HG03064 (cell line): ENCODE results near the gene DMWD.
"Not testable (repeated sequence)": the region's sequence is repeated elsewhere in the genome, so short reads cannot be mapped to it uniquely, and the experiment has no call there.

ENCODE experiments used
- ATAC-seq: cut with Tn5 transposase; IDR thresholded peaks from one replicate; pipeline ENCODE4 v1.9.1; 2021; ENCODE audit warnings: low read depth; ENCODE audit not compliant: unreplicated experiment

The DMWD gene

GRCh38 chr19:45757695-45758094 is 35.0 kb downstream of the DMWD start:
- ATAC-seq: no peak

DNA sequence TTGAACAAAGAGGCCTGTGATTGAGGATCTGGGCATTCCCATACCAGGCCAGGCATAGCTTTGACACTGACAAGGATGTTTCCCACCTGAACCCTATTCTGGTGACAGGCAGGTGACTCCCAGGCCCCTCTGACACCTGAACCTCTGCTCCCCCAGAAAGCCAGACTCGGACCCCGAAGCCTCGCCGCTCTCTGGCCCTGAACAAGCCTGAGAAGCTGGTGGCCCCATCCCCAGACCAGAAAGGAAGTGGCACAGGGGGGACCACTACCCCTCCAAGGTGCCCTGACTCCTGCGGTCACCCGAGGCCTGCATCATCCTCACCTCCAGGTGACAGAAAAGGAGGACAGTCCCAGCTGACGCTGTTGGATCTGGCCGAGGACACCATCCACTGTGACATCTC is 38.3 kb downstream of the DMWD start:
- ATAC-seq: no peak

GRCh38 chr19:45753548-45753947 is 39.1 kb downstream of the DMWD start:
- no peak for ATAC-seq

DNA sequence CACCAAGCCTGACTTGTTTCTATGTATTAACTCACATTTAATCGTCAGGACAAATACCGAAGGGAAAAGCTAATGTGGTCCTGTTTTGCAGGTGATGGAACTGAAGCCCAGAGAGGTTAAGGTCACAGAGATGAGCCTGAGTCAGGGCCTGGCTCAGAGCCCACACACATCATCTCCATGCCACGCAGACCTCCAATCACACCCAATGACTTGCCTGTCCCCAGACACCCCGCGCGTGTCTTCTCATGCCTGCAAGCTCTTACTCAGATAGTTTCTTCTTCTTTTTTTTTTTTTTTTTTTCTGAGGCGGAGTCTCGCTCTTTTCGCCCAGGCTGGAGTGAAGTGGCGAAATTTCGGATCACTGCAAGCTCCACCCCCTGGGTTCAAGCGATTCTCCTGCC is 40.0 kb downstream of the DMWD start:
- no peak for ATAC-seq

GRCh38 chr19:45751483-45751882 is 41.2 kb downstream of the DMWD start:
- ATAC-seq: not testable (repeated sequence)

- no peak for ATAC-seq
Observed at GRCh38 chr19:45747513-45747912, 45.1 kb downstream of the DMWD start.

- no peak for ATAC-seq
Observed at GRCh38 chr19:45746866-45747265, 45.8 kb downstream of the DMWD start.

DNA sequence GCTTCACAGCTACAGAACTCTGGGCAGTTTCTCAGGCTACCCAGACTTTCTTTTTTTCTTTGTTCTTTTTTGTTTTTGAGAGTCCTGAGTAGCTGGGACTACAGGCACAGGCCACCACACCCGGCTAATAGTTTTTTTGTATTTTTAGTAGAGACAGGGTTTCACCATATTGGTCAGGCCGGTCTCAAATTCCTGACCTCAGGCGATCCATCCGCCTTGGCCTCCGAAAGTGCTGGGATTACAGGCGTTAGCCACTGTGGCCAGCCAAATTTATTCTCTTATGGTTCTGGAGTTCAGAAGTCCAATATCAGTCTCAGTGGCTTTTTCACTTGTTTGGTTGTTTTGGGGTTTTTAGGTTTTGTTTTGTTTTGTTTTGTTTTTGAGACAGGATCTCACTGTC is 47.0 kb downstream of the DMWD start:
- ATAC-seq: no peak

GRCh38 chr19:45742969-45743368 is 49.7 kb downstream of the DMWD start:
- no peak for ATAC-seq

DNA sequence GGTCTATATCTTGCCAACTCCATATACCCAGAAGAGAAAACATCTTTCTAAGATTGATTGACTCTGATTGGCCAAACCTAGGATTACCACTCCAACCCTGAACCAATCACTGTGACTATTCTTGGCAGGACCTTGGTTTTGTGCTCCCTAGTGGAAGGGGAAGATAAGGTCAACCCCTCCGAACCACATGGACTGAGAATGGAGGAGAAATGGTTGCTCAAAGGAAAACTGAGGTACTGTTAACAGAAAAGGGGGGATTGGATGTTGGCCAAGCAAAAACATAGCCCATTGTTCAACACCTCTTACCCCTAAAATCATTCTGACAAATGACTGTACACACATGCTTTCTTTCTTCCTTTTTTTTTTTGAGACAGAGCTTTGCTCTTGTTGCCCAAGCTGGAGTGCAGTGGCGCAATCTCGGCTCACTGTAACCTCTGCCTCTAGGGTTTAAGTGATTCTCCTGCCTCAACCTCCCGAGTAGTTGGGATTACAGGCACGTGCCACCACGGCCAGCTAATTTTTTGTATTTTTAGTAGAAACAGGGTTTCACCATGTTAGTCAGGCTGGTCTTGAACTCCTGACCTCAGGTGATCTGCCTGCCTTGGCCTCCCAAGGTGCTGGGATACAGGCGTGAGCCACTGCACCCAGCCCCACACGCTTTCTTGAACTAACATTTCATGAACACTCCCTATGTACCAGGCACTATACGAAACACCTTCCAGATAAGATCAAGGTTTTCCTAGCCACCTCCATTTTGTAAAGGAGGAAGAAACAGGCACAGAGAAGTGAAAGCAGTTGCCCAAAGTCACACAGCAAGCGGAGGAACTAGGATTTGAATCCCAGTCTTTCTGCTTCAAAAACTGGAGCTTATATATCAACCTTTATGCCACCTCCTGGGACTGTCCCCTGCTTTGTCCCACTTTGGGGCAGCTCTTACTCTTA is 52.9 kb downstream of the DMWD start:
- ATAC-seq: no peak

DNA sequence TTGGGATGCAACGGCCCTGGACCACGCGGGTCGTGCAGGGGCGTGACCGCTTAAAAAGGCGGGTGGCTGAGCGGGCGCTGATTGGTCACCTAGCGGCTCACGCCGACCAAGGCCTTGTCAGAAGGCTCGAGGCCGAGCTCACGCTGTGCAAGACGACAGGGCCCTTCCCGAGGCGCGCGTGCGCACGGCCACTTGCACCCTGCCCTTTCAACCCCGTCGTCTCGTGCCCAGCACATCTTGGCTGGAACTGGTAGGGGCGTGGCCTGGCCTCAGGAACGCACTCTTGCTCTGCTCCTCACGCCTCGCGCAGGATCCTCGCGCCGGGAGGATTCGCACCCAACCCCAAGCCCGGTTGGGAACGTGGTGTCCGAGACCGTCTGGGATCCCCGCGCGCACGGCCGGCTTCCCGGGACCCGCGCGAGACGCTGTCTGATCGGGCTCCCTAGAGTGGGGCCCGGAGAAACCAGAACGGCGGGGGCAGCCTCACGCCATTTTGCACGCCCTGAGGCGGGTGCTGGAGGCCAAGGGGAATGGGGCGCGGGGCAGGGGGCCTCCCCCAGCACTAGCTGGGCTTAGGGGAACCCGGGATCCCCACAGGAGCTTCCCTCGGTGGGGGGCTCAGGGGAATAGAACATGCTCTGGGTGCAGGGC is 59.4 kb downstream of the DMWD start, which contains the start of gene MEIOSIN:
Gene MEIOSIN (plus strand): TSS at position 280 of the 651 bp plus-strand sequence. CDS start 1,938 bp downstream, outside the sequence.
- no peak for ATAC-seq
